ENCODE results near the gene SHISA5. TPM values are rescaled to one million over a fixed set of nuclear protein-coding genes. Genes with fewer than 3 reads are reported as not detected.

The SHISA5 gene
- total RNA-seq, 1 donor, result 107 TPM

DNA sequence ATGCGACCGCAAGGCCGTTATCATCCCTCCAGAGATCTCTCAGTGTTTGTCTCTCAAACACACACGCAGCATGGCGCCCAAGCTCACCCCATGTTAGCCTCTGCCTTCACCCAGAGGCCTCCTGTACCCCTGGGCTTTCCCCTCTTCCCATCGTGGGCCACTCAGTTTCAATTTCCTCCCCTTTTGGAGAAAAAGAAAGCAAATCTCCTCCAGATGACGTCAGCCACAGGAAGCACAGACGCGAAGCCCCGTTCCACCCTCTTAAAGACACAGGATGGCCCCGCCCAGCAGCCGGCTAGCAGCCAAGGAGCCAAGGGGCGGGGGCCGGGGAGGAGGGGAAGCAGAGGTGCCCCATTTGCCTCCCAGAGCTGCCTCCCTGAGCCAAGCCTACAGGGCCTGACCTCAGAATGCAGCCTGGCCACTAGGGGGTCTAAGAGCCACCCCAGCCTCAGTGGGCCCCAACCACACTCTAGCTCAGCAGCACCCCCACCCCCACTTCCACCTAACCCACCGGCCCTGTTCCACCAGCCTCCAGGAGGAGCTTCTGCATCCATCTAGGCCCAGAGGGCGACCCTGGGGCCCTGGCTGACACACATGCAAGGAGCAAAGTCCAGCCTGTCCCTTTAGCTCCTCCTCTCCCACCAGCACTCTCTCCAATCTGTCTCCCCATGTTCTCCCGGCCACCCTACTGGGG is 30.9 kb downstream of the SHISA5 start:
- peak overlapping the region; percentile 78 for H3K4me3 ChIP-seq (ENCODE audit: low read depth, low read length)
- TF ChIP-seq, protein P1, sequence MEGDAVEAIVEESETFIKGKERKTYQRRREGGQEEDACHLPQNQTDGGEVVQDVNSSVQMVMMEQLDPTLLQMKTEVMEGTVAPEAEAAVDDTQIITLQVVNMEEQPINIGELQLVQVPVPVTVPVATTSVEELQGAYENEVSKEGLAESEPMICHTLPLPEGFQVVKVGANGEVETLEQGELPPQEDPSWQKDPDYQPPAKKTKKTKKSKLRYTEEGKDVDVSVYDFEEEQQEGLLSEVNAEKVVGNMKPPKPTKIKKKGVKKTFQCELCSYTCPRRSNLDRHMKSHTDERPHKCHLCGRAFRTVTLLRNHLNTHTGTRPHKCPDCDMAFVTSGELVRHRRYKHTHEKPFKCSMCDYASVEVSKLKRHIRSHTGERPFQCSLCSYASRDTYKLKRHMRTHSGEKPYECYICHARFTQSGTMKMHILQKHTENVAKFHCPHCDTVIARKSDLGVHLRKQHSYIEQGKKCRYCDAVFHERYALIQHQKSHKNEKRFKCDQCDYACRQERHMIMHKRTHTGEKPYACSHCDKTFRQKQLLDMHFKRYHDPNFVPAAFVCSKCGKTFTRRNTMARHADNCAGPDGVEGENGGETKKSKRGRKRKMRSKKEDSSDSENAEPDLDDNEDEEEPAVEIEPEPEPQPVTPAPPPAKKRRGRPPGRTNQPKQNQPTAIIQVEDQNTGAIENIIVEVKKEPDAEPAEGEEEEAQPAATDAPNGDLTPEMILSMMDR (IDR thresholded peaks at IDR 0.05; ENCODE audit: insufficient read depth, low read length), result peak; percentile 43
- DNase-seq (ENCODE audit: low read depth), result peak; percentile 92

DNA sequence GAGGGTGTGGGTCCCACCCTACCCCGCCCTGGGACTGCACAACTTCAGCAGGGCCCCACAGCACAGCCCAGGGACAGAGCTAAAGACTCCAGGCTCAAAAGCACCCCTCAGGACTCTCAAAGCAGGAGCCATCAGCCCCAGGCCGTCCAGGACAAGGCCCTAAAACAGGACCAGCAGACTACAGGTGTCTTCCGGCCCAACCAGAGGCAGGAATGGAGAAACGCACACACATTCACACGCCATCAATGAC is 31.4 kb downstream of the SHISA5 start:
- peak overlapping the region; percentile 78 for H3K4me3 ChIP-seq (ENCODE audit: low read depth, low read length)
- no peak for DNase-seq (ENCODE audit: low read depth)
- TF ChIP-seq, protein P1 (IDR thresholded peaks at IDR 0.05; ENCODE audit: insufficient read depth, low read length), result no peak

DNA sequence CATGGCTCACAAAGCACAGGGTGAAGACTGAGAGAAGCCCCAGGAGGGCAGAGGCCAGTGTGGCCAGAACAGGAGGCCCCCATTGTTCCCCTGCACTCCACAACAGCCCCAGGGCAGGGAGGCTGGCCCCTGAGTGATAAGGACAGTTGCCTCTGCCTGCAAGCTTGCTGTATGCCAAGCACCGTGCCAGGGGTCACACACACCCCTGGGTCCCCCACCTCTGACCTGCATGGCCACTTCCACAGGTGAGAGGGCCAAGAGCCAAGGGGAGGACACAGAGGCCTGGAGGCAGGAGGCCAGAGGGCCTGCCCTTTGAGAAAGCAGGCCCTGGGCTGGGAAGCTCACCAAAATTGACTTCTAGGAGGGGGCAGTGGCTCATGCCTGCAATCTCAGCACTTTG is 33.7 kb downstream of the SHISA5 start:
- no peak for DNase-seq (ENCODE audit: low read depth)
- H3K4me3 ChIP-seq (ENCODE audit: low read depth, low read length), result no peak overlapping the region
- TF ChIP-seq, protein P1 (IDR thresholded peaks at IDR 0.05; ENCODE audit: insufficient read depth, low read length), result no peak

DNA sequence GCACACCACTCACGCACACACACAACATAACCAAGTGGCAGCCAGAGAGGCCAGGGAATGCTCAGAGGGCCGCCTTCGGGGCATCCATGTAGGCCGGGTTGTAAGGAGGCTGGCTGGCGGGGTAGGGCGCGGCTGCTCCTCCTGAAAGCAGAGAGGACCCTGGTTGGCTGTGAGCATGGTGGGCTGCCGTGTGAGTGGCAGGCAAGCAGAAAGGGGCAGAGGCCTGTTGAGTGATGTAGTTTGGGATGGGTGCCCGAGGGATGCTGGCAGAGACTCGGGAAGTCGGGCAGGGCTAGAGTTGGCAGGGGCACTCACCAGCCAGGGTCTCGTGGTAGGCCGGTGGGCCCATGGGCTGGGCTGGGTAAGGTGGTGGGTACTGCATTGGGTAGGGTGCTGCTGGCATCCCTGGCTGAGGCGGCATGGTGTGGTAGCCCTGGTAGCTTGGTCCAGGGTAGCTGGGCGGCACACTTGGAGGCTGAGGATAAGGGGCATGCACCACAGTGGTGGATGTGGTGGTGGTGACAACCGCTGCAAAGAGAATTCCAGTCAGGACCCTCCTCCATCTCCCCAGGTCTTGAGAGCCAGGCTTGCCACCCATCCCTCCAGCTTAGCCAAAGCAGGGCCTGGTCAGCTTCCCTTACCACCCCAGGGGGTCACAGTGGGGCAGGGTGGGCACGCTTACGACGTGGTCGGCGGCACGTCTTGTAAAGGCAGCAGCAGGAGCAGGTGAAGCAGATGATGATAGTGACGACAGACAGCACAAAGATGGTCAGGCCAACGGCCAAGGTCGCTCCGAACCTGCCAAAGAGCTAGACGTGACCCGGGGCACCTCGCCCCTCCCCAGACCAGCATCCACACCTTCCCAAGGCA is 34.7 kb downstream of the SHISA5 start:
- no peak overlapping the region for H3K4me3 ChIP-seq (ENCODE audit: low read depth, low read length)
- DNase-seq (ENCODE audit: low read depth), result no peak
- TF ChIP-seq, protein P1 (IDR thresholded peaks at IDR 0.05; ENCODE audit: insufficient read depth, low read length), result no peak

DNA sequence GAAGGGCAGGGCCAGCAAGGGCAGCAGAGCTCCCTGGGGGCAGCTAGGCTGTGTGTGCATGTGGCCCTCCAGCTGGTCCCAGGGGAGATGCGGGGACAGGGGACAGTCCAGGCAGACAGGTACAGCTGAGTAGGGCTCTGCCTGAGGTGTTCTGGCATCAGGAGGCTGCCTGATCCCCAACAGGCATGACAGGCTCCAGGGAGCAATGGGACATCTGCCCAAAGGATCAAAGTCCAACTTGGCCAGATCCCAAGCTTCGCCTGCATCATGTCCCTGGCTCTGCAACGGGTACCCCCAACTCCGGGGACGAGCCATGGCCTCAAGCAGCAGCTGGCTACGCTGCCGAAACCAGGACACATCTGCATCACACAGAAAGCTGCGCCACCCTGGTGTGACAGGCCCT is 35.6 kb downstream of the SHISA5 start:
- TF ChIP-seq, protein P1 (IDR thresholded peaks at IDR 0.05; ENCODE audit: insufficient read depth, low read length), result no peak
- DNase-seq (ENCODE audit: low read depth), result no peak

DNA sequence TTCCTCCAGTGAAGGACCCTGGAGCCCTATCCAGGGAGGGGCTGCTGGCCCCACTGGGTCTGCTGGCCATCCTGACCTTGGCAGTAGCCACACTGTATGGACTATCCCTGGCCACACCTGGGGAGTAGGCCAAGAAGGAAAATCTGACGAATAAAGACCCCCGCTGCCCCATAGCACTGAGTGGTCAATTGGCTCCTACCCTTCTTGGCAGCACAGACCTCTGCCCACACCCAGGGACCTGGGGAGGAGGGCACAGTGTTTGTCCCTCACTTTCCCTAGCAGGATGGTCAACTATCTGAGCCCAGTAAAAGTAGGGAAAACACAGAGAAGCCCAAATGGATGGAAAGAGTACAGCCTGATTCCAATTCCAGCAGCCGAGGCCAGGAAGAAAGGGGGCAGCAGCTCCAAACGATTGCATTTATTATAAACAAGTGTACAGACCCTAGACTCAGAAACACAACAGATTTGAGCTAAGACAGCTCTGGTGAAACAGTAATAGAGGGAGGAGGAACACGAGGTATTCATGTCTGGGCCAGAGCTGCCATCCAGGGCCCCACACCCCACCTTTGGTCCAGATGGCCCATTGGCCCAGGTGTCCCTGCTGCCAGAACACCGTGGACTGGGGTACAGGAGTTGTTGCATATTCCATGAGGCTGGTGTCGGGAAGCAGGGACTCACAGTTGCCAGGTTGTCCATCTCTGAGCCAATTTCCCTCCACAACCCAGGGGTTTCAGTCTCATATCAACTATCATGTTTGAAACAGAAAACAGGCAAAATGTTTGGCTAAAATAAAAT is 36.3 kb downstream of the SHISA5 start:
- TF ChIP-seq, protein P1 (IDR thresholded peaks at IDR 0.05; ENCODE audit: insufficient read depth, low read length), result no peak
- DNase-seq (ENCODE audit: low read depth), result no peak
- peak overlapping the region; percentile 66 for H3K4me3 ChIP-seq (ENCODE audit: low read depth, low read length)

More for the DNA sequence above, 35.6 kb downstream of the SHISA5 start:
- no peak overlapping the region for H3K4me3 ChIP-seq (ENCODE audit: low read depth, low read length)
